MM.1S (cell line): ENCODE measurements around the gene ACER1.

ENCODE experiments used
- DNase-seq: peaks from one replicate; pipeline ENCODE4 v3.0.0-alpha.2; 2015
- H2AFZ ChIP-seq: fragments of 300-600 bp; sonication (generic); 2 replicates; pipeline ENCODE4 v1.6.0; 2016; ENCODE audit warnings: antibody characterized with exemption, low read length
- H3F3A ChIP-seq: fragments of 300-600 bp; sonication (generic); 2 replicates; pipeline ENCODE4 v1.6.1; 2016; ENCODE audit warnings: mild to moderate bottlenecking, antibody characterized with exemption, low read length, moderate library complexity, mixed read lengths; ENCODE audit not compliant: insufficient read depth
- H3K27ac ChIP-seq: fragments of 300-600 bp; sonication (generic); 2 replicates; pipeline ENCODE4 v1.5.1; 2016; ENCODE audit warnings: mild to moderate bottlenecking, low read length
- H3K27me3 ChIP-seq: fragments of 300-600 bp; sonication (generic); replicated peaks from 2 replicates; pipeline ENCODE4 v1.6.0; 2016; ENCODE audit warnings: low read length; ENCODE audit not compliant: insufficient read depth
- H3K36me3 ChIP-seq: fragments of 300-600 bp; sonication (generic); replicated peaks from 2 replicates; pipeline ENCODE4 v1.6.1; 2016; ENCODE audit warnings: mild to moderate bottlenecking, low read length, mixed read lengths; ENCODE audit not compliant: insufficient read depth
- H3K4me1 ChIP-seq: fragments of 300-600 bp; sonication (generic); 2 replicates; pipeline ENCODE4 v1.6.1; 2016; ENCODE audit warnings: low read length, mixed read lengths
- H3K4me2 ChIP-seq: fragments of 300-600 bp; sonication (generic); 2 replicates; pipeline ENCODE4 v1.6.0; 2016; ENCODE audit warnings: low read depth, low read length
- H3K4me3 ChIP-seq: fragments of 300-600 bp; sonication (generic); 2 replicates; pipeline ENCODE4 v1.5.1; 2016; ENCODE audit warnings: low read length, mixed read lengths
- H3K79me2 ChIP-seq: fragments of 300-600 bp; sonication (generic); 2 replicates; pipeline ENCODE4 v1.6.1; 2016; ENCODE audit warnings: mixed run types, low read length, mixed read lengths
- H3K9ac ChIP-seq: fragments of 300-600 bp; sonication (generic); 2 replicates; pipeline ENCODE4 v1.6.1; 2016; ENCODE audit warnings: low read length, mixed read lengths
- H3K9me2 ChIP-seq: fragments of 300-600 bp; sonication (generic); replicated peaks from 2 replicates; pipeline ENCODE4 v1.6.1; 2016; ENCODE audit warnings: mild to moderate bottlenecking, low read length, mixed read lengths; ENCODE audit not compliant: insufficient read depth
- H3K9me3 ChIP-seq: fragments of 300-600 bp; sonication (generic); replicated peaks from 2 replicates; pipeline ENCODE4 v1.6.1; 2016; ENCODE audit warnings: mild to moderate bottlenecking, low read length, mixed read lengths; ENCODE audit not compliant: insufficient read depth
- H4K20me1 ChIP-seq: fragments of 300-600 bp; sonication (generic); 2 replicates; pipeline ENCODE4 v1.6.1; 2016; ENCODE audit warnings: mild to moderate bottlenecking, low read length, moderate library complexity, mixed read lengths; ENCODE audit not compliant: insufficient read depth
- EZH2 ChIP-seq: fragments of 300-600 bp; sonication (generic); optimal IDR thresholded peaks from 2 replicates; pipeline ENCODE3; 2017; ENCODE audit warnings: low read depth, mild to moderate bottlenecking, antibody characterized with exemption, low read length, mixed read lengths
- EZH2phosphoT487 ChIP-seq: fragments of 300-600 bp; sonication (generic); IDR thresholded peaks from 2 replicates; pipeline ENCODE4 v1.6.1; 2018; ENCODE audit warnings: antibody characterized with exemption, low read length
- TF ChIP-seq, protein P1 (sequence below): fragments of 300-600 bp; sonication (generic); IDR thresholded peaks from 2 replicates; pipeline ENCODE4 v1.5.1; 2016; ENCODE audit warnings: antibody characterized with exemption, low read length, mixed read lengths

Gene ACER1

GRCh38 chr19:6379744-6380143 lies 46.3 kb upstream of the ACER1 start:
- H3K79me2 ChIP-seq: no peaks in the 10 kb centered on the region
- H3K4me2 ChIP-seq: no peak overlapping the region
- TF ChIP-seq EZH2phosphoT487: no peak
- TF ChIP-seq, protein P1, sequence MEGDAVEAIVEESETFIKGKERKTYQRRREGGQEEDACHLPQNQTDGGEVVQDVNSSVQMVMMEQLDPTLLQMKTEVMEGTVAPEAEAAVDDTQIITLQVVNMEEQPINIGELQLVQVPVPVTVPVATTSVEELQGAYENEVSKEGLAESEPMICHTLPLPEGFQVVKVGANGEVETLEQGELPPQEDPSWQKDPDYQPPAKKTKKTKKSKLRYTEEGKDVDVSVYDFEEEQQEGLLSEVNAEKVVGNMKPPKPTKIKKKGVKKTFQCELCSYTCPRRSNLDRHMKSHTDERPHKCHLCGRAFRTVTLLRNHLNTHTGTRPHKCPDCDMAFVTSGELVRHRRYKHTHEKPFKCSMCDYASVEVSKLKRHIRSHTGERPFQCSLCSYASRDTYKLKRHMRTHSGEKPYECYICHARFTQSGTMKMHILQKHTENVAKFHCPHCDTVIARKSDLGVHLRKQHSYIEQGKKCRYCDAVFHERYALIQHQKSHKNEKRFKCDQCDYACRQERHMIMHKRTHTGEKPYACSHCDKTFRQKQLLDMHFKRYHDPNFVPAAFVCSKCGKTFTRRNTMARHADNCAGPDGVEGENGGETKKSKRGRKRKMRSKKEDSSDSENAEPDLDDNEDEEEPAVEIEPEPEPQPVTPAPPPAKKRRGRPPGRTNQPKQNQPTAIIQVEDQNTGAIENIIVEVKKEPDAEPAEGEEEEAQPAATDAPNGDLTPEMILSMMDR: no peak
- TF ChIP-seq EZH2: no peak
- H3F3A ChIP-seq: 0 out of 2 replicates have a peak, but pooled peaks cover 2% of the 10 kb centered on the region
- H3K36me3 ChIP-seq: no peaks in the 10 kb centered on the region; the same call in none of the 2 replicates
- H4K20me1 ChIP-seq: no peaks in the 10 kb centered on the region
- H3K9me2 ChIP-seq: no peaks in the 10 kb centered on the region
- no peaks in the 10 kb centered on the region for H3K4me1 ChIP-seq
- no peak for DNase-seq
- no peak overlapping the region for H3K27ac ChIP-seq
- H2AFZ ChIP-seq: no peak overlapping the region
- H3K4me3 ChIP-seq: no peak overlapping the region
- H3K9me3 ChIP-seq: no peaks in the 10 kb centered on the region
- no peak overlapping the region for H3K9ac ChIP-seq
- no peaks in the 10 kb centered on the region for H3K27me3 ChIP-seq

DNA sequence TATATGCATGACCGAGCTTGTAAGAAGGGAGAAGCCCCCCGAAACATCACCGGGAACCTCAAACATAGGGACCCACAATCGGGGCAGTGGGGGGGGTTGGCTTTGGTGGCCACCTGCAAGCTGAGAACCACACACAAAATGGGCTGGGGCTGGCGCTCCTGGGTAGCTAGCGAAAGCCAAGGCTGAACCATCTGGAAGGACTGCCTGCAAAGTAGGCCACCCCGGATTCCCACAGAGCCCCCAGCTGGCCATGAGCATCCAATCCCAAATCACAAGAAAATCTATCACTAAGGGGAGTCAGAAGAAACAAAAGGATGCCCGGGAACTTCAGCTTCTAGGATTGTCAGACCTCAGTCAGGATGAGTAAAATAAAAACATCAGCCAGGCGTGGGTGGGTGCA lies 45.1 kb upstream of the ACER1 start:
- H4K20me1 ChIP-seq: no peaks in the 10 kb centered on the region
- H3K79me2 ChIP-seq: peaks cover 8% of the 10 kb centered on the region; the same call in 1 of the 2 replicates
- no peak for DNase-seq
- H3K4me3 ChIP-seq: no peak overlapping the region
- H3K9ac ChIP-seq: no peak overlapping the region
- H3K4me1 ChIP-seq: peaks cover 5% of the 10 kb centered on the region; the same call in 1 of the 2 replicates
- H3K9me3 ChIP-seq: no peaks in the 10 kb centered on the region
- TF ChIP-seq EZH2 (no peak), EZH2phosphoT487 (no peak)
- TF ChIP-seq, protein P1: no peak
- H3K9me2 ChIP-seq: no peaks in the 10 kb centered on the region
- 0 out of 2 replicates have a peak, but pooled peaks cover 2% of the 10 kb centered on the region for H3F3A ChIP-seq
- no peaks in the 10 kb centered on the region for H3K27me3 ChIP-seq
- H3K4me2 ChIP-seq: no peak overlapping the region
- no peak overlapping the region for H2AFZ ChIP-seq
- no peak overlapping the region for H3K27ac ChIP-seq
- H3K36me3 ChIP-seq: no peaks in the 10 kb centered on the region; the same call in none of the 2 replicates

GRCh38 chr19:6378041-6378440 lies 44.6 kb upstream of the ACER1 start:
- Histone ChIP-seq H3K27me3 (no peaks in the 10 kb centered on the region), H3K9ac (no peak overlapping the region), H3K9me3 (no peaks in the 10 kb centered on the region), H3K27ac (no peak overlapping the region), H3K4me1 (peaks cover 5% of the 10 kb centered on the region; the same call in 1 of the 2 replicates), H3K9me2 (no peaks in the 10 kb centered on the region), H2AFZ (no peak overlapping the region), H4K20me1 (no peaks in the 10 kb centered on the region), H3K36me3 (no peaks in the 10 kb centered on the region; the same call in none of the 2 replicates), H3K4me2 (no peak overlapping the region), H3F3A (0 out of 2 replicates have a peak, but pooled peaks cover 2% of the 10 kb centered on the region), H3K4me3 (no peak overlapping the region), H3K79me2 (peaks cover 8% of the 10 kb centered on the region; the same call in 1 of the 2 replicates)
- TF ChIP-seq EZH2phosphoT487 (no peak), EZH2 (no peak)
- TF ChIP-seq, protein P1: no peak
- no peak for DNase-seq
